Adipose tissue (tissue), 3 donors: ENCODE measurements around the gene CCSER2. TPM values are rescaled to one million over a fixed set of nuclear protein-coding genes. Genes with fewer than 3 reads are reported as not detected.
"Not testable (repeated sequence)": the region's sequence is repeated elsewhere in the genome, so short reads cannot be mapped to it uniquely, and the experiment has no call there.

ENCODE experiments used
- H3K27ac ChIP-seq: one replicate; pipeline ENCODE4 v1.5.1; 2013; ENCODE audit warnings: low read depth, low read length
- WGBS, 3 donors: extraction: QIAGEN DNeasy Blood & Tissue Kit; methylation state at CpG; one replicate each; pipeline ENCODE4 v1.1.7; 2013; 5-methylcytosine and 5-hydroxymethylcytosine counted together
- polyA plus RNA-seq, 3 donors: library from polyadenylated mRNA; stranded (reverse); fragments of 200-250 nt; gene quantifications; one replicate each; pipeline ENCODE4 v1.2.3, GENCODE V29; 2013
- donor health status: healthy with polysubstance abuse.
- donor health status: Bipolar disorder and iron deficiency.
- donor health status: healthy.

The CCSER2 gene, protein sequence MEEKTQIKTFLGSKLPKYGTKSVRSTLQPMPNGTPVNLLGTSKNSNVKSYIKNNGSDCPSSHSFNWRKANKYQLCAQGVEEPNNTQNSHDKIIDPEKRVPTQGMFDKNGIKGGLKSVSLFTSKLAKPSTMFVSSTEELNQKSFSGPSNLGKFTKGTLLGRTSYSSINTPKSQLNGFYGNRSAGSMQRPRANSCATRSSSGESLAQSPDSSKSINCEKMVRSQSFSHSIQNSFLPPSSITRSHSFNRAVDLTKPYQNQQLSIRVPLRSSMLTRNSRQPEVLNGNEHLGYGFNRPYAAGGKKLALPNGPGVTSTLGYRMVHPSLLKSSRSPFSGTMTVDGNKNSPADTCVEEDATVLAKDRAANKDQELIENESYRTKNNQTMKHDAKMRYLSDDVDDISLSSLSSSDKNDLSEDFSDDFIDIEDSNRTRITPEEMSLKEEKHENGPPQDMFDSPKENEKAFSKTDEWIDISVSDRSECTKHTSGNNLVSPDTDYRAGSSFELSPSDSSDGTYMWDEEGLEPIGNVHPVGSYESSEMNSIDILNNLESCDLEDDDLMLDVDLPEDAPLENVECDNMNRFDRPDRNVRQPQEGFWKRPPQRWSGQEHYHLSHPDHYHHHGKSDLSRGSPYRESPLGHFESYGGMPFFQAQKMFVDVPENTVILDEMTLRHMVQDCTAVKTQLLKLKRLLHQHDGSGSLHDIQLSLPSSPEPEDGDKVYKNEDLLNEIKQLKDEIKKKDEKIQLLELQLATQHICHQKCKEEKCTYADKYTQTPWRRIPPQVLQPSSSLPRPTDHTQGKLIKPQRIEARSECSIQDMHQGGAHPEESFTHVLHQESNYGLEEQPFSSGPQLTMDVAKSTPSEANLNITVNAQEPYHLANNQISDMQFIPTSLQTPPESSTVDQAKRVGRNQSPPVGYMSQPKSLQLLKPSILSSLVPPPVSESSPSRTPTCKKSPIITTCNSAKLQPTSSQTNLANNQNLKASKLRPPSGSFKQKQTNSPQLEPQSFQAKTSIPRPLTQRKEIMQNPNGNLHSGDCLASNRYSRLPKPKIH
- polyA plus RNA-seq = 10 to 100 TPM in 1 of 3 donors, 1 to 10 TPM in 2; 4.3 to 16.1 (median 9.2) TPM

DNA sequence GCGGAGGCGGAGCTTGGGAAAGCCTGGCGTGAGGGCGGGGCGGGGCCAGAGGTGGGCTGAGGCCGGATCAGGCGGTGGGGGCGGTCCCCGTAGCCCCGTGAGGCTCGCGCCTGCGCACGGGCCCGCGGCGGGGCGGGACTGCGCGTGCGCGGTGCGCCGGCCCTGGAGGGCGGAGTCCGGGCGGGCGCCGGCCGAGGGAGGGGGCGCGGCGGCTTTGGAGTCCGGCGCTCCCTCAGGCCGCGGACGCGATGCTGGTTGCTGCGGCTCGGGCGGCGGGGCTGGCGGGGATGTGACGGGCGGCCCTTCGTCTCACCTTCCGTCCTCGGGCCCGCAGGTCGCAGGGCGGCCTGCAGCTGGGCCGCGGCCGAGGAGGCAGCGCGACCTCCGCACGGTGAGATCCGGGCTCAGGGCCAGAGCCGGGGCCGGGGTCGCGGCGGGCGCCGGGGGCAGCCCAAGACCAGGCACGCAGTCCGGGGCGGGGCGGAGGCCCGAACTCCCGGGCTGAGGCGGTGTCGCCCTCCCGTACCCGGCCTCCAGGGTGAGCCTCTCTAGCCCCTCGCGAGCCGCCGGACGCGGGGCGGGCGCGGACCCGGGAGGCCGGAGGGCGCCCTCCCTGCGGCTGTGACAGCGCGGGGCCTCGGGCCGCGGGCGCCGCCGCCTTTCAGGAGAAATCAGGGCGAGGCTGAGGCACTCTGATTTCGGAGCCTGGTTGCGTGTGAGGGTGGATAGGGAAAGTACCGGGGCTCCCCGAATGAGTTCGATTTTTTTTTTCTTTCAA, at the start of gene CCSER2:
CCSER2 (plus strand) TSS at position 172 of the 778 bp plus-strand sequence. CDS start 42,464 bp downstream, outside the sequence.
- WGBS, 3 donors = 0 to 1% (median 1%) methylated on average over 60 to 103 of the region's 104 CpGs

DNA sequence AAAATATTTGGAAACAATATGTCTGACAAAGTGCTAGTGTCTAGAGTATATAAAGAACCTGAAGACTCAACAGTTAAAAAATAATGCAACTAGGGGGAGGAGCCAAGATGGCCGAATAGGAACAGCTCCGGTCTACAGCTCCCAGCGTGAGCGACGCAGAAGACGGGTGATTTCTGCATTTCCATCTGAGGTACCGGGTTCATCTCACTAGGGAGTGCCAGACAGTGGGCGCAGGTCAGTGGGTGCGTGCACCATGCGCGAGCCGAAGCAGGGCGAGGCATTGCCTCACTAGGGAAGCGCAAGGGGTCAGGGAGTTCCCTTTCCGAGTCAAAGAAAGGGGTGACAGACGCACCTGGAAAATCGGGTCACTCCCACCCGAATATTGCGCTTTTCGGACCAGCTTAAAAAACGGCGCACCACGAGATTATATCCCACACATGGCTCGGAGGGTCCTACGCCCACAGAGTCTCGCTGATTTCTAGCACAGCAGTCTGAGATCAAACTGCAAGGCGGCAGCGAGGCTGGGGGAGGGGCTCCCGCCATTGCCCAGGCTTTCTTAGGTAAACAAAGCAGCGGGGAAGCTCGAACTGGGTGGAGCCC, 48.4 kb upstream of the CCSER2 start:
- WGBS, 3 donors = 65 to 77% (median 70%) methylated on average over 28 to 30 of the region's 31 CpGs
- not testable (repeated sequence) for H3K27ac ChIP-seq

More for the DNA sequence above, at the start of gene CCSER2:
- H3K27ac ChIP-seq = peak within 1 kb of the TSS; percentile 36

DNA sequence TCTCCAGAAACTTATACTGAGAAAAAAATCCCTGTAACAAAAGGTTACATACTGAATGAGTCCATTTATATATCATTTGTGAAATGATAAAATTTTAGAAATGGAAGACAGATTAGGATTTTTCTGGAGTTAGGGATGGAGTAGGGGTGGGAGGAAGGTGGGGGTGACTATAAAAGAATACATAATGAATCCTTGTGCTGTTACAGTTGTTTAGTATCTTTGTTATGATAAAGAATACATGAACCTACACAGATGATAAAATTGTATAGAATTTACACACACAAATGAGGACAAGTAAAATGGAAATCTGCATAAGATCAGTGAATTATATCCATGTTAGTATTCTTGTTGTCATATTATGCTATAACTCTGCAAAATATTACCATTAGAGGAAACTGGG, 41.7 kb upstream of the CCSER2 start:
- H3K27ac ChIP-seq = no peak overlapping the region

DNA sequence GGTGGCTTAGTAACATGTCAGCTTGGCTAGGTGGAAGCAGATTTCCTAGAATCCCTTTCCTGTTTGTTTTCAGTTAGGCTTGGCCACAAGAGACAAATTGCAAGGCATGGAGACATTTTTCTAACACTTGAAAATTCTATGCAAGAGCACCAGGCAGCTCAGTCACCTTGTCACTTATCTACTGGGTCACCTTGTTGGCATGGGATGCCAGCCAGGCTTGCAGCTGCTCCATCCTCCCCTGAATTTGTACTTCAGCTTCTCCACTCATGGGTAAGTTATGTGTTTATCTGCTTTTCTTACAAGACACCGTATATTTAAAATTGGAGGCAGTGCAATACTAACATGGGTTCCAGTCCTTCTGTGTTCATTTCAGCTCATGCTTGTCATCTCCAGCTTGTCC, 40.2 kb upstream of the CCSER2 start:
- WGBS, 3 donors = 48 to 92% (median 90%) methylated on average over 1 of the region's 1 CpG

DNA sequence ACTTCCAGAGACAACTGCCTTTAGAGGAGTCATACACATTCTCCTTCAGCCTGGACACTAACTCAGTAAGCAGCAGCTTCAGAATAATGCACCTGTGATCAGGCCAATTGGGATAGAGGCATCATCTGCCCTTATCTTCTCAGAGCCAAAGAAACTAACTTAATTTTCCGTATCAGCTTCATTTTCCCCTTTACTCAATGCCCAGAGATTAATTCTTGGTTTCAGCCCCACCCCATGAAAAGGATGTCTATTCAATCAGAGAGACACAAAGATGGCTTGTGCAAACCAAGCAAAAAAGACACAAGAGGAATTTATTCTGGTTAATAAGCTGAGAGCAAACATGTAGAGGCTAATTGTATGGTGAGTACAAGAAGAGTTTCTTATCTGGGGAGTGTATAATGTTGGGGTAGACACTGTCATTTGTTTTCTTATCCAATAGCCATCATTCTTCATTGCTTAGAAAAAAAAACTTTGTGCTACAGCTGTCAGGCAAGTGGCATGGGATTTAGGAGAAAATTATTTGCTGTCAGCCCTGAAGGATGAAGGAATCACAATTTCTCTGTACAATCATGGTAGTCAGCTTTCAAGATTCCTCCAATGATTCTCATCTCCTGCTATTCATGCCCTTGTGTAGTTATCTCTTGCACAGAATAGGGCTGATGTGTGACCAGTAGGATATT, 38.7 kb upstream of the CCSER2 start:
- WGBS, 3 donors = 73 to 86% (median 79%) methylated on average over 1 of the region's 1 CpG

More for the DNA sequence above, 40.2 kb upstream of the CCSER2 start:
- H3K27ac ChIP-seq = no peak overlapping the region

DNA sequence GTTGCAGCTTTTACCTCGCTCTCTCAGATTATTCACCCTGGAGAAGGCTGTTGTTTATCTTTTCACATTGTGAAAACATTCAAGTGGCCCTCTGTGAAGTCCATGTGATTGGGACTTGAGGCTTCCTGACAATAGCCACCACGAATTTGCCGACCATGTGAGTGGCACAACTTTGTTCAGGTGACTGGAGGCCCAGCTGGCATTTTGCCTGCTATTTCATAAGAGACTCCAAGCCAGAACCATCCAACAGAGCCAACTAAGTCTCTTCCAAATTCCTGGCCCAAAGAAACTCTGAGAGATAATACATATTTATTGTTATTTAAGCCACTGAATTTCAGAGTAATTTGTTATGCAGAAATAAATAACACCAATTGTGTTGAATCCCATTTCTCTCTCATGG, 38.2 kb upstream of the CCSER2 start:
- WGBS, 3 donors = 55 to 70% (median 67%) methylated on average over 3 of the region's 3 CpGs
- no peak overlapping the region for H3K27ac ChIP-seq

More for the DNA sequence above, 38.7 kb upstream of the CCSER2 start:
- H3K27ac ChIP-seq = no peak overlapping the region

DNA sequence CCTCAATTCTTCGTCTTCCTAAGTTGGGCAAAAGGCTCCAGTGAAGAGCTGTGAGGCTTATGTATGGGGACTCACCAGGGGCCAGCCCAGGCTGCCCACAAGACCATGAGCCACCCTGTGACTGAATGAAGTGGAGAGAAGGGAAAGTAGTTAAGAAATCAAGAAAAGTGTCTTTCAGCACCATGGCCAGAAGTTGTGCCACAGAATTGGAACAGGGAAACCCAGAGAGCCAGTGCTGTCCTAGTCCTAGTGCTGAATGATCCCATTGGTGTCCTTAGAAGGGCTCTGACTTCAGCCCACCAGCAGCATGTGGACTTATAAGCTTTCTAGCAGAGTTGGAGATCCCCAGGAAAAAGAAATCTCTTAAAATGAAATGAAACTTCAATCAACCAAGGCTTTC, 37.0 kb upstream of the CCSER2 start:
- H3K27ac ChIP-seq = no peak overlapping the region
- 32 to 59% (median 37%) methylated on average over 1 of the region's 1 CpG for WGBS, 3 donors

DNA sequence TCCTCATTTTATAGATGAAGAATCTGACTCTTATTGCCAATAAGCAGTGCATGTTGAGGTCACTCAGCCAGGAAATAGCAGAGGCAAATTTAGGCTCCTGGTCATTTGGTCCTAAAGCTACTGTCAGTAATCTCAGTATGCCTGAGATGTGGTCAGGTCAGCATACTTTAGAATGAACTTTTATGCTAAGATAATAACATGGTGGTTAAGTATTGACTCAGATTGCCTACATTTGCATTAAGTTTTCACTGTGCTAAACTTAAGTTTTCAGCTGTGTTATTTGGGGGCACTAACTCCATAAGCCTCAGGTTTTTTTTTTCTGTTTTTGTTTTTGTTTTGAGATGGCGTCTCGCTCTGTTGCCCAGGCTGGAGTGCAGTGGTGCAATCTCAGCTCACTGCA, 35.9 kb upstream of the CCSER2 start:
- 87 to 100% (median 89%) methylated on average over 2 of the region's 2 CpGs for WGBS, 3 donors
- H3K27ac ChIP-seq = no peak overlapping the region

DNA sequence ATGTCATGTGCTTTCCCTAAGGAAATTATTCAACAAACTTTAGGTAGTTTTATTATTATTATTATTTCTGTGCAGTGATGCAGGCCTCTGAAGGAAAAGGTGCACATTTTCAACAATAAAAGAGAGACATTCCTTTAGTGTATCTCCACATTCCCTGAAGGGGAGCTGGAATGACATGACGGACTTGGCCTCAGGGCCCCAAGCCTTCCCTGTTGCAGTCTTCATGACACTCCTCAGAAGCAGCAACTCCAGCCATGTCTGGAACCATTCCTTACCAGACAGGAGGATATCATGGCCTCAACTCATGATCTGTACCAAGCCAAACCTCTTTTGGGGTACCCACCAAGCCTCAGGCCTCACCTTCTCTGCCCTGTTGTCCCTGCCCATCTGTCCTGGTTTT, 35.2 kb upstream of the CCSER2 start:
- H3K27ac ChIP-seq = no peak overlapping the region
- 80 to 92% (median 82%) methylated on average over 1 of the region's 1 CpG for WGBS, 3 donors

DNA sequence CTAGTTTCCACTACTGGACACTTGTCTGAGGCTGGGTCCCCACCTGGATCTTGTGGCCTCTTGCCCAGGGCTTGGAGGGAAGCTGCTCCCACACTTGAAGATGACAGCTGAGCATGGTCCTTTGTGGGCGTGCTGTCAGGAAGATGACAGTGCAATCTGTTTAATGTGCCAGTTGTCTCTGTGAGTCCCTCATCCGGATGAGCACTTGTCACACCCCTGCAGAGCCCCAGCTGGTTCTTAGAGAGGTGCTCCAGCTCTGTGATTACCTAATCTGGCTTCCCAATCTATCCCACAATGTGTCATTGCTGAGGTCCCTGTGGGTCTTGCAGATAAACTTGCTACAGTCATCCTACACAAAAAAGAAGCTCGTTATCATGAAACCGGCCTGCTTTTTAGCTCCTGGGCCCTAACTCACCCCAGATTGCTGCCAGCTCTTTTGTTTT, 34.8 kb upstream of the CCSER2 start:
- no peak overlapping the region for H3K27ac ChIP-seq
- WGBS, 3 donors = 45 to 49% (median 45%) methylated on average over 4 of the region's 4 CpGs

DNA sequence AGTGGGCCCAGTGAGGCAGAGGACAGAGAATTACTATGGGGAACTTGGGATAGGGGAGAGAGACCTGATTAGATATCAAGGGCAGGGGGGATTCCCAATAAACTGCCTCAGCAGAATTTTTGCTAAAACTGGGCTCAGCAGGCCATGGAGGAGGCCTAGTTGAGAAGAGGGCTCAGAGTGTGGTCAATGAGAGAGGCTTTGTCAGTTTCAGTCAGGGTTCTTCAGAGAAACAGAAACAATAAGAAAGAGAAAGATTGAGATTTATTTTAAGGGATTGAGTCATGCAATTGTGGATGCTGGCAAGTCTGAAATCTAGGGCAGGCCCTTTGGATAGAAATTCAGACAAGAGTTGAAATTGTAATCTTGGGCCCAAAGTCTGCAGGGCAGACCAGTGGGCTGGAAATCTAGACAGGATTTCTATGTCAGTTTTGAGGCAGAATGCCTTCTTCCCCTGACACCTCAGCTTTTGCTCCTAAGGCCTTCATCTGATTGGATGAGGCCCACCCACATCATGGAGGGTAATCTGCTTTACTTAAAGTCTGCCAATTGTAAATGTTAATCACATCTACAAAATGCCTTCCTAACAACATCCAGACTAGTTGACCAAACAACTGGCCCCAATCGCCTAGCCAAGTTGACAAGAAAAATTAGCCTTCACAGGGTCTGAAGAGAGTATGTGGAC, 33.5 kb upstream of the CCSER2 start:
- WGBS, 3 donors = 86 to 98% (median 93%) methylated on average over 1 of the region's 1 CpG
- no peak overlapping the region for H3K27ac ChIP-seq

DNA sequence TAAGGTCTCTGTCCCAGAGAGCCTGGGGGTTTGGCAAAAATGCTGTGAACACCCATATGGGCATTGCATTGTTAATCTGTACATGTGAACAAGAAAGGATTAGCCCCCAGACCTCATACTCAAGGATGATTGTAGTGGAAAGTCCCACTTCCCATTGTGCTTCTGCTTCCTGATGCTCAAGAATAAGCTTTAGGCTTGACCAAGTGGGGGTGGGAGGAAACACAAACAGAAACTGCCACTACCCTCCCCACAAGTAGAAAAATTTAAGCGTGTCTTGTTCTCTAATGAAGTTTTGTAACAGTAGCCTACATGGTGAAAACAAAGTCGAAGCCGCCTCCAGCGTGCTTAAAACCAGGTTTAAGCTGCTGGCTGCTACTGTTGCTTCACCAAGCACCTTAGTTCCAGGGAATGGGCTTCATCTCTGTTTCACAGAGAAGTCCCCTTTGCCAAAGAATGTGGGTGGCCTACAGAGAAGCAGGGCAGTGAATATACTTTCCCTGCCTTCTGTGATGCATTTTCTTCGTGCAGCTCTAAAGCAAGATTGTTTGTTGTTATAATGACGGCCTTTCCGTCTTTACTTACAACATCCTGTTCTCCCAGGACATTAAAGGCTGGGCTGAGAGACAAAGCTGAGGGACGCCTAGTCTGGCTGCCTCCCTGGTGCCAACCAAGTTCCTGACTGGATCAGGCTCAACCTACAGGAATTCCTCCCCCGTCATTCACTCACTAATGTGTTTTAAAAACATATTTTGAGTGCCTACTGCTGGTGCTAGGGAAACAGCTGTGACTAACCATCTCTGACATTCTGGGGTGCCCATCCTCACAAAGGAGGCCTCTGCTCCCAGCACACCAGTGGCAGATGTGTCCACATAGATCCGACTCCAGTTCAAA, 32.1 kb upstream of the CCSER2 start:
- no peak overlapping the region for H3K27ac ChIP-seq
- whole genome bisulfite sequencing, 3 donors = 54 to 64% (median 64%) methylated on average over 10 of the region's 10 CpGs

DNA sequence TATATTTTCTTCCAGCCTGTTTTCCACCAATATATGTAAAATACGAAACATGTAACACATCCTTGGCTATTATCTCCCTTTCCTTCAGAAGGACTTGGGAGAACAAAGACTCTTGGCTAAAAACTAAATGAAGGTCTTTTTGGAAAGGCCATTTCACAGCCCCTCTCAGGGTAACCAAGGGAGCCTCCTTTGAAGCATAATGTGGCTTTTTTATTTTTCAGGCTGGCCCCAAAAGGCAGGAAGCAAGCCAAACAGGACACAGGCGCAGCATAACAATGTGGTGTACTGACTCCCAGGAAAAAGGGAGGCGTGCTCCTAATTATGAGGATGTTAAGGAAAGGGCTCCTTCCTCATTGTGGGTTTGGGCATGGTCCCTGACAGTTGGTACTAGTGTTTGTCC, 30.3 kb upstream of the CCSER2 start:
- no peak overlapping the region for H3K27ac ChIP-seq
- WGBS, 3 donors = 77 to 93% (median 80%) methylated on average over 3 of the region's 3 CpGs

DNA sequence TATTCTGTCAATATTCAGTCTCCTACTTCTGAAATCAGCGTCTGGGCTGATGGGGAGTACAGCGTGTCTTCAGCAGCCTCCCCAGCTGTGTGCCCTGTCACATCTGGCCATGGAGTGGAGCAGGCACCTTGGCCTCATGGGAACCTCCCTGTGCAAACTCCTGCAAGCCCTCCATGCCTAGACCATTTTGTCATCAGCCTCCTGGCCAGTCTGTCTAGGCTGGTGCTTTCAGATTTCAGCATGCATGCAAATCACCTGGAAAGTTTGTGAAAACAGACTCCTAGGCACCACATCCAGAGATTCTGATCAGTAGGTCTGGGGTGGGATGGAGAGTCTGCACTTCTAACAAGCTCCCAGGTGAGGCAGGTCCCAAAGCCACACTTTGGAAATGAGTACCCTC, 26.2 kb upstream of the CCSER2 start:
- WGBS, 3 donors = 59 to 78% (median 75%) methylated on average over 2 of the region's 2 CpGs
- no peak overlapping the region for H3K27ac ChIP-seq

DNA sequence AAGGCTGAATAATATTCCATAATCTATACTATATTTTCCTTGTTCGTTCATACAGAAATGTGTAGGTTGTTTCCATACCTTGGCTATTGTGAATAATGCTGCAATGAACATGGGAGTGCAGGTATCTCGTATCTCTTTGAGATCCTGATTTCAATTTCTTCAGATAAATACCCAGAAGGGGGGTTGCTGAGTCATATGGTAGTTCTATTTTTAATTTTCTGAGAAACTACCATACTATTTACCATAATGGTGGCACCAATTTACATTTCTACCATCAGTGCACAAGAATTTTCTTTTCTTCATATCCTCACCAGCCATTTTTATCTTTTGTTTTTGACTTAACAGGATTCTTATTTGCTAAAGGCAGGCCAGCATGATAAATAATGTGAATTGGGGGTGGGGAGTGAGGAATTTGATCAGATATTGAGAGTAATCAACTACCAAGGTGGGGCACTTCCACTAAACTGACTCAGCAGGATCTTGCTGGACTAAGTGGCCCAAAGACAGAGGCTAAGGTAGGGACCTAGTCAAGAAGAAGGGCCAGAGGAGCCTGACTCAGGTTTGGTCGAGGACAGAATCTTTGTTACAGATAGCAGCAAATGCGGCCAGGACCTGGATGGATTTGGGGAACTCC, 21.5 kb upstream of the CCSER2 start:
- WGBS, 3 donors = 77 to 85% (median 80%) methylated on average over 4 of the region's 4 CpGs
- H3K27ac ChIP-seq = no peak overlapping the region
